Thyroid gland (tissue), 4 donors: ENCODE measurements around the gene GTF3C4. TPM values are rescaled to one million over a fixed set of nuclear protein-coding genes. Genes with fewer than 3 reads are reported as not detected.

ENCODE experiments used
- DNase-seq, 2 donors: peaks; one replicate each; pipeline ENCODE4 v3.0.0-alpha.2; 2019
- H3K27ac ChIP-seq, 3 donors: fragments of 200-600 bp; sonication (generic); 1 replicate in 2 of 3; 2 replicates in 1 of 3; pipeline ENCODE4 v1.5.1; 2016 to 2019; ENCODE audit warnings: mild to moderate bottlenecking in 1 of 3, moderate library complexity in 1 of 3
- H3K27me3 ChIP-seq: fragments of 200-600 bp; sonication (generic); one replicate; pipeline ENCODE4 v1.5.1; 2019
- H3K36me3 ChIP-seq, 2 donors: fragments of 200-600 bp; sonication (generic); one replicate each; pipeline ENCODE4 v1.5.1; 2016 to 2019
- H3K4me1 ChIP-seq, 2 donors: fragments of 200-600 bp; sonication (generic); one replicate each; pipeline ENCODE4 v1.5.1; 2017 to 2019
- H3K4me3 ChIP-seq, 3 donors: fragments of 200-600 bp; sonication (generic); replicated peaks in 1 of 3; 1 replicate in 2 of 3; 2 replicates in 1 of 3; pipeline ENCODE4 v1.5.1; 2016; ENCODE audit warnings: mild to moderate bottlenecking in 1 of 3
- H3K9me3 ChIP-seq: fragments of 200-600 bp; sonication (generic); one replicate; pipeline ENCODE4 v1.5.1; 2017
- CTCF ChIP-seq, 6 experiments: fragments of 200-600 bp in 3 of 6; fragments of 450-650 bp in 3 of 6; sonication (generic) in 3 of 6; IDR thresholded peaks; one replicate each; pipeline ENCODE4 v1.5.1; 2016 to 2019; ENCODE audit warnings: antibody characterized with exemption in 6 of 6, mild to moderate bottlenecking in 2 of 6, inconsistent platforms in 1 of 6, moderate library complexity in 1 of 6
- POLR2A ChIP-seq, 2 donors: fragments of 450-650 bp; IDR thresholded peaks; one replicate each; pipeline ENCODE4 v1.6.1; 2017; ENCODE audit warnings: antibody characterized with exemption in 2 of 2, mild to moderate bottlenecking in 2 of 2, moderate library complexity in 1 of 2
- WGBS, 2 donors: methylation state at CpG; one replicate each; pipeline ENCODE4 v1.1.5; 2017; 5-methylcytosine and 5-hydroxymethylcytosine counted together
- intact Hi-C: fragments of 100-400 bp; cut with DNase I; formaldehyde crosslinking; loops from one replicate; pipeline ENCODE4 v1.15.1; 2023
- total RNA-seq, 4 donors: library from RNA; depleted of rRNA; stranded (reverse); fragments of >200 nt; gene quantifications; one replicate each; pipeline ENCODE4 v1.2.3, GENCODE V29; 2016

GTF3C4 gene
- total RNA-seq, 4 donors from 2014 or later, result 20.5 to 25.0 (median 22.1) TPM

GRCh38 chr9:132739710-132740310, 69.5 kb downstream of the GTF3C4 start:
- intact Hi-C loops, result no loop called here
- WGBS, 2 donors, result 97 to 98% methylated on average over 9 of the region's 9 CpGs
- H3K9me3 ChIP-seq, result no peaks in the 10 kb centered on the region
- H3K27me3 ChIP-seq, result no peaks in the 10 kb centered on the region
- H3K4me3 ChIP-seq, result no peak overlapping the region
- H3K4me1 ChIP-seq, result no peaks in the 10 kb centered on the region
- H3K27ac ChIP-seq, result no peak overlapping the region
- TF ChIP-seq POLR2A (IDR thresholded peaks at IDR 0.05) (no peak), CTCF (IDR thresholded peaks at IDR 0.05) (no peak)
- no peak for DNase-seq
- H3K36me3 ChIP-seq, result no peaks in the 10 kb centered on the region

- no peaks in the 10 kb centered on the region for H3K27me3 ChIP-seq
- 91 to 94% methylated on average over 8 to 15 of the region's 15 CpGs for WGBS, 2 donors
- no peak for DNase-seq
These were observed 70.5 kb downstream of the GTF3C4 start for GRCh38 chr9:132740526-132741309.

GRCh38 chr9:132742821-132743311, 72.6 kb downstream of the GTF3C4 start:
- no peak for DNase-seq
- WGBS, 2 donors, result 67 to 69% methylated on average over 12 to 16 of the region's 17 CpGs
- Histone ChIP-seq H3K4me1 (no peaks in the 10 kb centered on the region), H3K4me3 (no peak overlapping the region), H3K27ac (no peak overlapping the region), H3K27me3 (no peaks in the 10 kb centered on the region), H3K36me3 (no peaks in the 10 kb centered on the region), H3K9me3 (no peaks in the 10 kb centered on the region)
- intact Hi-C loops, result no loop called here
- no peak for TF ChIP-seq POLR2A (IDR thresholded peaks at IDR 0.05)
- no peak for TF ChIP-seq CTCF (IDR thresholded peaks at IDR 0.05)

More at GRCh38 chr9:132740526-132741309, 70.5 kb downstream of the GTF3C4 start:
- no peaks in the 10 kb centered on the region for H3K4me1 ChIP-seq
- intact Hi-C loops, result no loop called here
- H3K9me3 ChIP-seq, result no peaks in the 10 kb centered on the region
- no peak overlapping the region for H3K4me3 ChIP-seq
- TF ChIP-seq POLR2A (IDR thresholded peaks at IDR 0.05) (no peak), CTCF (IDR thresholded peaks at IDR 0.05) (no peak)
- H3K27ac ChIP-seq, result no peak overlapping the region
- H3K36me3 ChIP-seq, result no peaks in the 10 kb centered on the region

- H3K4me3 ChIP-seq, result no peak overlapping the region
- no peaks in the 10 kb centered on the region for H3K4me1 ChIP-seq
- DNase-seq, result no peak
- TF ChIP-seq POLR2A (IDR thresholded peaks at IDR 0.05) (no peak), CTCF (IDR thresholded peaks at IDR 0.05) (no peak)
- H3K36me3 ChIP-seq, result no peaks in the 10 kb centered on the region
- intact Hi-C loops, result no loop called here
- no peaks in the 10 kb centered on the region for H3K27me3 ChIP-seq
- H3K27ac ChIP-seq, result no peak overlapping the region
- WGBS, 2 donors, result 48% methylated on average over 13 of the region's 13 CpGs
- no peaks in the 10 kb centered on the region for H3K9me3 ChIP-seq
These were observed 73.7 kb downstream of the GTF3C4 start for GRCh38 chr9:132743931-132744479.

Other genes starting within 250 kb of the GTF3C4 start
- not detected for gene BARHL1, start 87.9 kb upstream of the GTF3C4 start, total RNA-seq
- gene DDX31, start 481 bp upstream of the GTF3C4 start, total RNA-seq, result 10 to 100 TPM; 33.4 to 44.1 (median 36.0) TPM
- gene AK8, start 207.8 kb downstream of the GTF3C4 start, total RNA-seq, result 1 to 10 TPM; 5.4 to 9.9 (median 8.0) TPM
- 10 to 100 TPM; 14.6 to 22.3 (median 19.0) TPM for gene SPACA9, start 208.4 kb downstream of the GTF3C4 start, total RNA-seq